ENCODE results near the gene MAD1L1. TPM values are rescaled to one million over a fixed set of nuclear protein-coding genes. Genes with fewer than 3 reads are reported as not detected.

MAD1L1 gene
- polyA plus RNA-seq, 1 experiment = 32.0 TPM

- no peak for TF ChIP-seq CTCF (IDR thresholded peaks at IDR 0.05; ENCODE audit: insufficient read depth, low read depth, low read length)
- ChIA-PET CTCF (no interaction called here), POLR2A (no interaction called here)
- Histone ChIP-seq H3K36me3 (ENCODE audit: control insufficient read depth, insufficient read depth, low read length) (no peaks in the 10 kb centered on the region), H3K4me3 (ENCODE audit: low read depth, low read length) (no peak overlapping the region), H3K27me3 (ENCODE audit: control insufficient read depth, insufficient read depth, low read length) (no peaks in the 10 kb centered on the region)
- no peak for DNase-seq (ENCODE audit: low read depth)
These were observed 451.4 kb downstream of the MAD1L1 start for GRCh38 chr7:1781369-1781768.

- ChIA-PET POLR2A (no interaction called here), CTCF (no interaction called here)
- Histone ChIP-seq H3K27me3 (ENCODE audit: control insufficient read depth, insufficient read depth, low read length) (no peaks in the 10 kb centered on the region), H3K4me3 (ENCODE audit: low read depth, low read length) (no peak overlapping the region), H3K36me3 (ENCODE audit: control insufficient read depth, insufficient read depth, low read length) (no peaks in the 10 kb centered on the region)
- no peak for TF ChIP-seq CTCF (IDR thresholded peaks at IDR 0.05; ENCODE audit: insufficient read depth, low read depth, low read length)
- DNase-seq (ENCODE audit: low read depth) = no peak
These were observed 453.3 kb downstream of the MAD1L1 start for GRCh38 chr7:1779445-1779844.

GRCh38 chr7:1777122-1777521 lies 455.6 kb downstream of the MAD1L1 start:
- no peaks in the 10 kb centered on the region for H3K27me3 ChIP-seq (ENCODE audit: control insufficient read depth, insufficient read depth, low read length)
- H3K4me3 ChIP-seq (ENCODE audit: low read depth, low read length) = no peak overlapping the region
- CTCF ChIA-PET = no interaction called here
- no peak for DNase-seq (ENCODE audit: low read depth)
- H3K36me3 ChIP-seq (ENCODE audit: control insufficient read depth, insufficient read depth, low read length) = no peaks in the 10 kb centered on the region
- TF ChIP-seq CTCF (IDR thresholded peaks at IDR 0.05; ENCODE audit: insufficient read depth, low read depth, low read length) = no peak
- POLR2A ChIA-PET = interaction anchor here (0.6 kb wide), 1 partner anchor 21 kb away, joined by 5 read pairs; no protein-coding TSS in a partner anchor

GRCh38 chr7:1775389-1775788 lies 457.4 kb downstream of the MAD1L1 start:
- POLR2A ChIA-PET = no interaction called here
- TF ChIP-seq CTCF (IDR thresholded peaks at IDR 0.05; ENCODE audit: insufficient read depth, low read depth, low read length) = no peak
- CTCF ChIA-PET = no interaction called here
- DNase-seq (ENCODE audit: low read depth) = no peak
- Histone ChIP-seq H3K4me3 (ENCODE audit: low read depth, low read length) (no peak overlapping the region), H3K36me3 (ENCODE audit: control insufficient read depth, insufficient read depth, low read length) (no peaks in the 10 kb centered on the region), H3K27me3 (ENCODE audit: control insufficient read depth, insufficient read depth, low read length) (no peaks in the 10 kb centered on the region)

GRCh38 chr7:1770331-1770730 lies 462.4 kb downstream of the MAD1L1 start:
- Histone ChIP-seq H3K4me3 (ENCODE audit: low read depth, low read length) (no peak overlapping the region), H3K36me3 (ENCODE audit: control insufficient read depth, insufficient read depth, low read length) (no peaks in the 10 kb centered on the region), H3K27me3 (ENCODE audit: control insufficient read depth, insufficient read depth, low read length) (no peaks in the 10 kb centered on the region)
- ChIA-PET CTCF (no interaction called here), POLR2A (no interaction called here)
- DNase-seq (ENCODE audit: low read depth) = no peak
- no peak for TF ChIP-seq CTCF (IDR thresholded peaks at IDR 0.05; ENCODE audit: insufficient read depth, low read depth, low read length)
